HEK293 (cell line): Measurements from ENCODE around the gene CEP170B.

ENCODE experiments used
- CTCF ChIA-PET: fragments of 350-600 bp; formaldehyde crosslinking; extraction: SDS; loops from one replicate; lab custom pipeline; 2021; ENCODE audit warnings: antibody characterized with exemption; lab: Yijun Ruan, JAX
- POLR2A ChIA-PET: fragments of 300-600 bp; formaldehyde crosslinking; extraction: SDS; loops from one replicate; lab custom pipeline; 2020; ENCODE audit warnings: antibody characterized with exemption, inconsistent platforms; lab: Yijun Ruan, JAX
- H3K27ac ChIP-seq: fragments of 200-500 bp; sonication (Bioruptor generic); 2 replicates; pipeline ENCODE4 v1.5.1; 2014; ENCODE audit warnings: low read depth, low read length, control low read depth, inconsistent platforms; ENCODE audit errors: extremely low read depth
- H3K36me3 ChIP-seq, 2 experiments: fragments of 200-500 bp in 1 of 2; sonication (Bioruptor generic) in 1 of 2; 1 replicate in 1 of 2; 2 replicates in 1 of 2; pipeline ENCODE4 v1.5.1; 2014 to 2017; ENCODE audit warnings: inconsistent platforms in 2 of 2, low read length in 2 of 2; ENCODE audit not compliant: control insufficient read depth in 2 of 2, insufficient read depth in 1 of 2
- H3K4me1 ChIP-seq: fragments of 200-500 bp; sonication (Bioruptor generic); 2 replicates; pipeline ENCODE4 v1.5.1; 2014; ENCODE audit warnings: mild to moderate bottlenecking, low read length, inconsistent platforms; ENCODE audit not compliant: control insufficient read depth, insufficient read depth
- H3K4me3 ChIP-seq: 2 replicates; pipeline ENCODE4 v1.5.1; 2011; ENCODE audit warnings: low read depth, mild to moderate bottlenecking, control low read depth, low read length, moderate library complexity
- H3K9me3 ChIP-seq: fragments of 200-500 bp; sonication (Bioruptor generic); 2 replicates; pipeline ENCODE4 v1.5.1; 2014; ENCODE audit warnings: low read depth, low read length, inconsistent platforms; ENCODE audit not compliant: control insufficient read depth, insufficient read depth
- ATF2 ChIP-seq: fragments of 450-650 bp; formaldehyde crosslinking; IDR thresholded peaks from 2 replicates; pipeline ENCODE4 v1.5.1; 2016; ENCODE audit warnings: missing biosample characterization, missing genetic modification characterization, low read depth
- GLIS2 ChIP-seq: fragments of 450-650 bp; formaldehyde crosslinking; IDR thresholded peaks from 2 replicates; pipeline ENCODE4 v1.5.1; 2016; ENCODE audit warnings: missing biosample characterization, missing genetic modification characterization
- HOXC10 ChIP-seq: sonication (generic); formaldehyde crosslinking; IDR thresholded peaks from 2 replicates; pipeline ENCODE4 v1.8.1; 2023; ENCODE audit warnings: mild to moderate bottlenecking, missing genetic modification reagents
- IKZF3 ChIP-seq: fragments of 450-650 bp; IDR thresholded peaks from 2 replicates; pipeline ENCODE4 v1.5.0; 2018; ENCODE audit warnings: missing biosample characterization, mild to moderate bottlenecking, missing genetic modification characterization, moderate library complexity
- KLF1 ChIP-seq: fragments of 450-650 bp; formaldehyde crosslinking; IDR thresholded peaks from 2 replicates; pipeline ENCODE4 v1.5.1; 2016; ENCODE audit warnings: missing biosample characterization, missing genetic modification characterization
- SCRT1 ChIP-seq: fragments of 450-650 bp; formaldehyde crosslinking; IDR thresholded peaks from 2 replicates; pipeline ENCODE4 v1.5.1; 2016; ENCODE audit warnings: missing biosample characterization, missing genetic modification characterization, borderline replicate concordance
- SCRT2 ChIP-seq: fragments of 450-650 bp; formaldehyde crosslinking; IDR thresholded peaks from 2 replicates; pipeline ENCODE4 v1.5.1; 2016; ENCODE audit warnings: missing biosample characterization, missing genetic modification characterization
- ZIC2 ChIP-seq: fragments of 450-650 bp; formaldehyde crosslinking; IDR thresholded peaks from 2 replicates; pipeline ENCODE4 v1.5.1; 2016; ENCODE audit warnings: missing biosample characterization, missing genetic modification characterization
- ZNF133 ChIP-seq: fragments of 450-650 bp; formaldehyde crosslinking; IDR thresholded peaks from 2 replicates; pipeline ENCODE4 v1.5.1; 2016; ENCODE audit warnings: missing biosample characterization, missing genetic modification characterization
- ZNF157 ChIP-seq: fragments of 450-650 bp; formaldehyde crosslinking; IDR thresholded peaks from 2 replicates; pipeline ENCODE4 v1.5.1; 2016; ENCODE audit warnings: missing biosample characterization, missing genetic modification characterization
- ZNF248 ChIP-seq: fragments of 450-650 bp; formaldehyde crosslinking; IDR thresholded peaks from 2 replicates; pipeline ENCODE4 v1.5.1; 2017; ENCODE audit warnings: missing biosample characterization, missing genetic modification characterization
- ZNF518A ChIP-seq: fragments of 450-650 bp; formaldehyde crosslinking; conservative IDR thresholded peaks from 2 replicates; pipeline ENCODE4 v1.5.1; 2016; ENCODE audit warnings: low read depth, missing biosample characterization, missing genetic modification characterization
- ZNF544 ChIP-seq: fragments of 450-650 bp; formaldehyde crosslinking; IDR thresholded peaks from 2 replicates; pipeline ENCODE4 v1.5.0; 2017; ENCODE audit warnings: missing biosample characterization, missing genetic modification characterization
- ZNF600 ChIP-seq: fragments of 450-650 bp; formaldehyde crosslinking; IDR thresholded peaks from 2 replicates; pipeline ENCODE4 v1.5.1; 2016; ENCODE audit warnings: missing biosample characterization, missing genetic modification characterization
- ZNF707 ChIP-seq: fragments of 450-650 bp; formaldehyde crosslinking; IDR thresholded peaks from 2 replicates; pipeline ENCODE4 v1.5.1; 2016; ENCODE audit warnings: missing biosample characterization, missing genetic modification characterization
- ZNF747 ChIP-seq: fragments of 450-650 bp; formaldehyde crosslinking; IDR thresholded peaks from 2 replicates; pipeline ENCODE4 v1.5.1; 2016; ENCODE audit warnings: missing biosample characterization, missing genetic modification characterization
- ZNF791 ChIP-seq: fragments of 450-650 bp; formaldehyde crosslinking; IDR thresholded peaks from 2 replicates; pipeline ENCODE4 v1.5.1; 2016; ENCODE audit warnings: missing biosample characterization, missing genetic modification characterization
- ZNF830 ChIP-seq: fragments of 450-650 bp; IDR thresholded peaks from 2 replicates; pipeline ENCODE4 v1.5.0; 2018; ENCODE audit warnings: missing biosample characterization, missing genetic modification characterization, low read depth, mild to moderate bottlenecking, moderate library complexity
- ZNF837 ChIP-seq: fragments of 450-650 bp; formaldehyde crosslinking; IDR thresholded peaks from 2 replicates; pipeline ENCODE4 v1.5.1; 2016; ENCODE audit warnings: missing biosample characterization, missing genetic modification characterization
- TF ChIP-seq, protein P1 (sequence below): fragments of 450-650 bp; formaldehyde crosslinking; IDR thresholded peaks from 2 replicates; pipeline ENCODE4 v1.5.0; 2017; ENCODE audit warnings: missing biosample characterization, missing genetic modification characterization, borderline replicate concordance

The CEP170B gene

DNA sequence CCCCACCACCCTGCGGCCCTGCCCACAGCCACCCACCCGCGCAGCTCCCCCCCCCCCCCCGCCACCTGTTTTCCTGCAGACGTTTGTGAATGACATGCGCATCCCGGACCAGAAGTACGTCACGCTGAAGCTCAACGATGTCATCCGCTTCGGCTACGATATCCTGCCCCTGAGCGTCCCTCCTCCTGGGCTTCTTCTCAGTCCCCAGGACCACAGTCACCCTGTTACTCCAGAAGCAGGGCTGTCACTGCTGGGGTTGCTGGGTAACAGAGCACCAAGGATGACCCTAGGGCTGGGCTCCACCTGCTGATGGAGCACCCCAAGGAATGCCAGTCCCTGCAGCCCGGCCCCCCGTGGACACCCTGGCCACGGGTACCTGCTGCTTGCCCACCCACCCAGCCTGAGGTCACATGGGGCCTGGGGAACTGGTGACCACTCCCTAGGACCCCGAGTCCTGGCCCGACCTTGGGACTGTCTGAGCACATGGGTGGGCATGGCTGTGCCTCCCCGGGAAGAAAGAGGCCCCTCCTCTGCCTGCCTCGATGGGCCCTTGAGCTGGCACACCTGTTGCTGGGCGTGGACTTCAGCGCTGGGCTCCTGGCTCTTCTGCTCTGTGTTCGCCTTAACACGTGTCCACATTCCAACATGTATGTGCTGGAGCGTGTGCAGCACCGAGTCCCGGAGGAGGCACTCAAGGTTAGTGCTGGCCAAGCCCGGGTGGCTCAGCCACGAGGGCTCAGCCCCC is 12.9 kb downstream of the CEP170B start:
- H3K9me3 ChIP-seq: no peaks in the 10 kb centered on the region
- ChIA-PET POLR2A (interaction anchor here (0.6 kb wide), 1 partner anchor 9 kb away, joined by 4 read pairs; no protein-coding TSS in a partner anchor), CTCF (interaction anchor here (0.6 kb wide), 1 partner anchor 42 kb away, joined by 3 read pairs; no protein-coding TSS in a partner anchor)
- peaks cover 0 to 50% of the 10 kb centered on the region in 2 experiments; a peak in 2 of 3 replicates for H3K36me3 ChIP-seq
- no peak overlapping the region for H3K4me3 ChIP-seq
- peaks cover 7% of the 10 kb centered on the region; the same call in 1 of the 2 replicates for H3K4me1 ChIP-seq
- no peak for TF ChIP-seq ZNF544 (tag by site-specific recombination)
- no peak for TF ChIP-seq HOXC10 (CRISPR knock-in tag)
- TF ChIP-seq SCRT2 (tag by site-specific recombination): peak; percentile 97
- TF ChIP-seq GLIS2 (tag by site-specific recombination): no peak
- TF ChIP-seq KLF1 (tag by site-specific recombination): no peak
- no peak for TF ChIP-seq ZNF830
- no peak for TF ChIP-seq ZNF707
- TF ChIP-seq ZNF157 (tag by site-specific recombination): no peak
- TF ChIP-seq SCRT1 (tag by site-specific recombination): peak; percentile 81
- no peak for TF ChIP-seq IKZF3 (tag by site-specific recombination)
- TF ChIP-seq ZNF837: no peak
- TF ChIP-seq, protein P1, sequence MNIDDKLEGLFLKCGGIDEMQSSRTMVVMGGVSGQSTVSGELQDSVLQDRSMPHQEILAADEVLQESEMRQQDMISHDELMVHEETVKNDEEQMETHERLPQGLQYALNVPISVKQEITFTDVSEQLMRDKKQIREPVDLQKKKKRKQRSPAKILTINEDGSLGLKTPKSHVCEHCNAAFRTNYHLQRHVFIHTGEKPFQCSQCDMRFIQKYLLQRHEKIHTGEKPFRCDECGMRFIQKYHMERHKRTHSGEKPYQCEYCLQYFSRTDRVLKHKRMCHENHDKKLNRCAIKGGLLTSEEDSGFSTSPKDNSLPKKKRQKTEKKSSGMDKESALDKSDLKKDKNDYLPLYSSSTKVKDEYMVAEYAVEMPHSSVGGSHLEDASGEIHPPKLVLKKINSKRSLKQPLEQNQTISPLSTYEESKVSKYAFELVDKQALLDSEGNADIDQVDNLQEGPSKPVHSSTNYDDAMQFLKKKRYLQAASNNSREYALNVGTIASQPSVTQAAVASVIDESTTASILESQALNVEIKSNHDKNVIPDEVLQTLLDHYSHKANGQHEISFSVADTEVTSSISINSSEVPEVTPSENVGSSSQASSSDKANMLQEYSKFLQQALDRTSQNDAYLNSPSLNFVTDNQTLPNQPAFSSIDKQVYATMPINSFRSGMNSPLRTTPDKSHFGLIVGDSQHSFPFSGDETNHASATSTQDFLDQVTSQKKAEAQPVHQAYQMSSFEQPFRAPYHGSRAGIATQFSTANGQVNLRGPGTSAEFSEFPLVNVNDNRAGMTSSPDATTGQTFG (tag by site-specific recombination): no peak
- H3K27ac ChIP-seq: no peak overlapping the region

DNA sequence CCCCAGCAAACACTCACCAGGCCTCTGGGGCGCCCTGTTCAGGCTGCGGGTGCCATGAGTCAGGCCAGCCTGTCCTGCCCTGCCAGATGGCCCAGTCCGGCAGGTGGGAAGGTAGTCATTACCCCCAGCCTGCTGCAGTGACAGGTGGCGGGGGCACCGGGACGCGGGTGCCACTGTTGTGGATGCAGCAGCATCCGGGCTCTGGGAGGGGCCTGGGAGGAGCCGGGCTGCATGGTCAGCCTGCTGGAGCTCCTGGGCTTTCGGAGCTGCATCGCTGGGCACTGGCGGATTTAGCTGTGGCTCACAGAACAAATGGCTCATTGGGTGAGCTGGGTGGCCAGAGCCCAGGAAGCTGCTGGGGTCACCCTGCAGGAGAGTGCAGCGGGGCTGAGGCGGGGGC is 13.5 kb downstream of the CEP170B start:
- no peaks in the 10 kb centered on the region for H3K9me3 ChIP-seq

DNA sequence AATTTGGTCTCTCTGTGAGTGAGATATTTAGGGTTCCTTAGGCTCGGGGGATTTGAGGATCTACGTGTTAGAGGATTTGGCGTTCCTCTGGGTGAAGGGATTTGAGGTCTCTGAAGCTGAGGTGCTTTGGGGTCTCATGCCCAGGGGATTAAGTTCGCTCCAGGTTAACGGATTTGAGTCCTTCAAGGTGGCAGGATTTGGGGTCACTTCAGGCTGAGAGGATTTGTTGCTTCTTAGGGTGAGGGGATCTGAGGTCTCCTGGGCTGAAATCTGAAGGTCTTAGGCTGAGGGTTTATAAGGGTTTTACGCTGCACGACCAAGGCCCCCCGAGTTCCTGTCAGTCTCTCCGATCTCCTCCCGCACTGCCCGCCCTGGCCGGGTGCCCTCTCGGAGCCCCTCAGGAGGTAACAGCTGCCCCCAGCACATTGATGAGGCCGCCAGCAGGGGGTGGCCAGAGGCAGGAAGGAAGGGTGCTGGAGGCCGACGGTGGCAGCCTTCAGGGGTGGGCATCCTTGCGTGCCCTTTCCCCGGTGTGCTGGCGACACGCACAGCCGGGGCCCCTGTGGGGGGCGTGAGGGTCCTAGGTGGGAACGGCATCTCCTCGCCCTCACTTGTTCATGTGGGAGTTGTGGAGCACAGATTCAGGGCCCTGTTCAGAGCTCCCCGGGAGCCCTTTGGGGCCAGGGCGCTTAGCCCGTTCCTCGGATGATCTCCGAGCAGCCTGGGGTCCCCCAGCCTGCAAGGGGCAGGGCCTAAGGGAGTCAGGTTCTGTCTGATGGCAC is 14.3 kb downstream of the CEP170B start:
- POLR2A ChIA-PET: interaction anchor here (0.6 kb wide), 1 partner anchor 20 kb away, joined by 4 read pairs; no protein-coding TSS in a partner anchor
- H3K36me3 ChIP-seq: peaks cover 0 to 61% of the 10 kb centered on the region in 2 experiments; a peak in 2 of 3 replicates
- CTCF ChIA-PET: interaction anchor here (0.7 to 0.9 kb wide), 2 partner anchors 14 to 154 kb away, joined by 3 read pairs; no protein-coding TSS in a partner anchor
- no peak overlapping the region for H3K4me3 ChIP-seq
- no peak overlapping the region for H3K27ac ChIP-seq
- peaks cover 7% of the 10 kb centered on the region; the same call in 1 of the 2 replicates for H3K4me1 ChIP-seq
- H3K9me3 ChIP-seq: no peaks in the 10 kb centered on the region
- TF ChIP-seq GLIS2 (tag by site-specific recombination) (peak; percentile 49), ZNF791 (no peak), ZNF747 (no peak), ATF2 (tag by site-specific recombination) (no peak), ZIC2 (tag by site-specific recombination) (peak; percentile 37), ZNF518A (tag by site-specific recombination) (no peak), ZNF133 (tag by site-specific recombination) (no peak)

More for the DNA sequence above, 13.5 kb downstream of the CEP170B start:
- CTCF ChIA-PET: interaction anchor here (0.9 kb wide), 1 partner anchor 15 kb away, joined by 3 read pairs; no protein-coding TSS in a partner anchor
- POLR2A ChIA-PET: no interaction called here
- H3K27ac ChIP-seq: no peak overlapping the region
- peaks cover 7% of the 10 kb centered on the region; the same call in 1 of the 2 replicates for H3K4me1 ChIP-seq
- peaks cover 0 to 56% of the 10 kb centered on the region in 2 experiments; a peak in 2 of 3 replicates for H3K36me3 ChIP-seq
- no peak overlapping the region for H3K4me3 ChIP-seq
- TF ChIP-seq ZNF600 (tag by site-specific recombination) (peak; percentile 56), ZNF248 (tag by site-specific recombination) (no peak)
